Smooth muscle cell of the brain vasculature (primary cell): ENCODE measurements around the gene C9orf85.
"Not testable (repeated sequence)": the region's sequence is repeated elsewhere in the genome, so short reads cannot be mapped to it uniquely, and the experiment has no call there.

ENCODE experiments used
- DNase-seq: peaks from one replicate; pipeline ENCODE4 v3.0.0-alpha.2; 2012; ENCODE audit warnings: low read depth, low spot score

The C9orf85 gene

DNA sequence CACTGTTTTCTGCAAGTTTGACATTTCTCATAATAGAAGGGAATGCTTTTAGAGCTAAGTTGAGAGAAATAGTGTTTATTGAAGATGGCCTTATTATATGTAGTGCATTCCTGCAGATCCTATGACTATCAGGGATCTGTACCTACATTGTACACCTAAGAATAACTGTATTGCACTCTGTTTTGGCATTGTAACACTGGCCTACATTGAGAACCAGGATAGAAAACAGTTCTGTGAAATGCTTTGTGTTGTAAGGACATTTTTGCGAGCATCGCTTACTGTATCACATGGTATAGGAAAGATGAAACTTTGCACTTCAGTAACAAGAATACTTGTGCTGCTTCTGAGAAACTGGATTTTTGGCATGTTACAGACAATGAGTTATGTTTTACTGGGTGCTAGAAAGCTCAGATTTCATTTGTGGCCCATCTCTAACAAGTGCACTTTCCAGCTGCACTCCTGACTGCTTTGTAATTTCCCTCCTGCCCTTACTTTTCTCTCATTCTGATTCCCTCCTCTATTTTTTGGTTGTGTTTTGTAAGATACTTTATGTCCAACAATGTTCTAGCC lies 30.6 kb downstream of the C9orf85 start:
- no peak for DNase-seq

DNA sequence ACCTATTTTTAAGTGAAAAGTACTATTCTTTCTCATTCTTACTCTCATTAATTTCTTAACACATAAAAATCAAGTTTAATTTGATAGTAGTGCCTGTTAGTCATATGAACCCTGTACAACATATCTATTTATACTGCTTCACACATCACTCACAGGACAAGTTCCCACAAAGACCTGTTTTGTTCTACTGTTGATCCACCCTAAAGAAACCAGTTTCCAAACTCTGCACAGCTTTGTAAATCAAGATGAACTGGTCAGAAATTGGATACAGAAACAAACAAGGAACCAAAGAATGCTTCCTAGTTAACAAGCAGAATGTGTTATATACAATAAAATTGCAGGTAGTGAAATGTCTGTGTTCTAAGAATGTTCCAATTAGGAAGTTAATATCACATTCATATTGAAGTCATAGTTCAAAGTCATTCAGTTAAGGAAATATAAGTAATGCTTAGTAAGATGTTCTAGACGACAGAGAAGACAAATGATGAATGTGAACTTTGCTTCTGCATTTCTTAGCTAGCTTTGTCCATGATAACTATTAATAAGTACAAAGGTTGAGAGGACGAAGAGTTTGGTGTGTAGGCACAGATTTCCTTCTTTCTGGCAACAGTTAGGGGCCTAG lies 33.4 kb downstream of the C9orf85 start:
- no peak for DNase-seq

DNA sequence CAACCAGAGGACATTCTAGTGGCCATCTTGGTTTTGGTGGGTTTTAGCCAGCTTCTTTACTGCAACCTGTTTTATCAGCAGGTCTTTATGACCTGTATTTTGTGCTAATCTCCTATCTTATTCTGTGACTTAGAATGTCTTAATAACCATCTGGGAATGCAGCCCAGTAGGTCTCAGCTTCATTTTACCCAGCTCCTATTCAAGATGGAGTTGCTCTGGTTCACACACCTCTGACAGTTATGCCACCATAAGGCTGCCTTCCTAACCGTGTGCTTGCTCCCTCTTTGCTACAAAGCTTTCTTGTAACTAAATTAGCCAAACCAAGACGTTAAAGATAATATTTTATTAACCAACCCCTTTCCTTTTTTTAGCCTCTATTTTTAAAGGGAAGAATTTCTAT lies 43.2 kb downstream of the C9orf85 start:
- DNase-seq: not testable (repeated sequence)

DNA sequence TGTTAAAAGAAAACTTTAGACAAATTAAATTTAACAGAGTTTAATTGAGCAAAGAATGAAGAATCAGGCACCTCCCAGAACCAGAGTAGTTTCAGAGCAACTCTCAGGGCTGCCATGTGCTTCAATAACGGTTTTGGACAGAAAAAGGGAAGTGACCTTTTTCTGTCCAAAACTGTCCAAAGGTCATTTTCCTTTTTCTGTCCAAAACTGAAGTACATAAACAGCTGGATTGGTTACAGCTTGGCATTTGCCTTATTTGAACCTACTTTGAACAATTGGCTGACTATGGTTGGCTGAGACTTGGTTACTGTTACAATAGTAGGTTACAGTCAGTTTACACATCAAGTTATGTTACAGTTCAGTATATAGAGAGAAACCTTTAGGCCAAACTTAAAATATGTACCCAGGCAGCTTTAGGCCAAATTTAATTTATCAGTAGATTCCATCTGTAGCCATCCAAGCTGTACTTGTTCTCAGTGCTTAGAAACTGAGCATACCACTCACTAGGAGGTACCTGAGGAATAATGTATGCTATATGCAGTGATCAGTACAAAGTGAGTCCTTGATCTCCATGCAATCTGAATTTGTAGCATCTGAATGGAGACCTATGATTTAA lies 44.0 kb downstream of the C9orf85 start:
- no peak for DNase-seq

DNA sequence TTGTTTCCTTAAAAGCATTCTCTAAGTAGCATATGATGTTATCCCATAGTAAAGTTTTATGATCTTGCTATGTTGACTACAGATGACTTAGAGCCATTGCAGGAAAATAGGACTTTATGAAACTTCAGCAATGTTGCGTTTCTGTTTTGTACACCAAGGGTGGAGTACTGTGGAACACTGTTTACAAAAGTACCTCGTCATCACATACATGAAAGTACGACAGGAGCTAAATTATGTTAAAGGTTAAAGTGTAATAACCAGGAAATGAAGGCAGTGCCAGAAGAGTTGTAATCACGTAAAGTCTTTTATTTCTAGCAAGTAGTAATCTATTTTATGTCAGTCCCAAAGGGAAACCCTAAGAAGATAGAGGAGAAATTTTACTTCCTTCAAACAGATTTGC lies 50.9 kb downstream of the C9orf85 start:
- no peak for DNase-seq

DNA sequence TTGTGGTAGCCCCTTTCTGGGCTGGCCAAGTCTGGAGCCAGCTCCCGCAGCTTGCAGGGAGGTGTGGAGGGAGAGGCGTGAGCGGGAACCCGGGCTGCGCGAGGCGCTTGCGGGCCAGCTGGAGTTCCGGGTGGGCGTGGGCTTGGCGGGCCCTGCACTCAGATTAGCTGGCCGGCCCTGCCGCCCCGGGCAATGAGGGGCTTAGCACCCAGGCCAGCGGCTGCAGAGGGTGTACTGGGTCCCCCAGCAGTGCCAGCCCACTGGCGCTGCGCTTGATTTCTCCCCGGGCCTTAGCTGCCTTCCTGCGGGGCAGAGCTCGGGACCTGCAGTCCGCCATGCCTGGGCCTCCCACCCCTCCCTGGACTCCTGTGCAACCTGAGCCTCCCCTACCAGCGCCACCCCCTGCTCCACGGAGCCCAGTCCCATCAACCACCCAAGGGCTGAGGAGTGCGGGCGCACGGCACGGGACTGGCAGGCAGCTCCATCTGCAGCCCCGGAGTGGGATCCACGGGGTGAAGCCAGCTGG lies 52.1 kb downstream of the C9orf85 start:
- not testable (repeated sequence) for DNase-seq

DNA sequence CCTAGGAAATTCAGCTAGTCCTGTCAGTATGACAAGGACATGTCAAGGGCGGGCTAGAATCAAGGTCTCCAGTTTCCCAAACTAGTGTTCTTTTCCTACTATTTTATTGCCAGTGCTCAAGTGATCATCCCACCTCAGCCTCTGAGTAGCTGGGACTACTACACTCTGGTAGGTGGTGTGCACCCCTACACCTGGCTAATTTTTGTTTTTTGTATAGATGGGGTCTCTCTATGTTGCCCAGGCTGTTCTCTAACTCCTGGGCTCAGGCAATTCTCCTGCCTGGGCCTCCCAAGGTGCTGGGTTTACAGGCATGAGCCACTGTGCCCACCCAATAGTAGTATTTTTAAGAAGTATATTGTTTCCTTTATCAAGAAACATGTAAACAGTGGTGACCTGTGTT lies 54.0 kb downstream of the C9orf85 start:
- no peak for DNase-seq

DNA sequence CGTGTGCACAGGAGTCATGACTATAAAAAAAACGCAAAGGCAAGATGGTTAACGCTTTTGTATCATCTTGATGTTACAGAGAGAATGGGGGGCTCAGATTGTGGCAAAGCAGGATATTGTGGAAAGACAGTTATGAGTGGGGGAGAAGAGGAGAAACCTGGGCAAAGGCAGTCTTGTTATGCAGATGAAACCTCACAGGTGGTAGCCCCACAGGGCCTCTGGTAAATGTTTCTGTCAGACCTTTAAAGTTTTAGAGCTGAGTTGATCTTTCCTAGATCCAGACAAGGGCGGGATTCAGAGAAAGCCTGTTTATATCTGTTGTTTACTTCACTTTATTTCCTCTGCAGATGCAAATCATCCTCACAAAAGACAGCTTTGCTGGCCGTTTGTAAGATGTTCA lies 55.2 kb downstream of the C9orf85 start:
- no peak for DNase-seq

DNA sequence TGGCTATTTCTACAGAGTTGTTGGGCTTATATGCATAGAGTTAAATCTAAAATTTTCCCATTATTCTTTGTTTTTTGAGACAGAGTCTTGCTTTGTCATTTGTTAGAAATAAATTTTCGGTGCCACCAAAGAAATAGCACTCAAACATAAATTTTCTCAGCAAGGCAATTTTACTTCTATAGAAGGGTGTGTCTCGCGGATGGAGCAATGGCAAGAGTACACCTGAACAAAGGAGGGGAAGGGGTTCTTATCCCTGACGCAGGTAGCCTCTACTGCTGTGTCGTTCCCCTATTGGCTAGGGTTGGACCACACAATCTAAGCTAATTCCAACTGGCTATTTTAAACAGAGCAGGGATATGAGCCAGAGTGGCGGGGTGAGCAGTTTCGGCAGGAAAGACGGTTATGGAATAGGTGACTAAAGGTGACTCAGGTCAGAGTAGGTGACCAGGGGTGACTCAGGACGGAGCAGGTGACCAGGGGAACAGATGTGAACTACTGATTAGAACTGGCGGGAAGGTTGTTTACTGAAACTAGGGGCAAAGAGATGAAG lies 57.2 kb downstream of the C9orf85 start:
- DNase-seq: no peak

DNA sequence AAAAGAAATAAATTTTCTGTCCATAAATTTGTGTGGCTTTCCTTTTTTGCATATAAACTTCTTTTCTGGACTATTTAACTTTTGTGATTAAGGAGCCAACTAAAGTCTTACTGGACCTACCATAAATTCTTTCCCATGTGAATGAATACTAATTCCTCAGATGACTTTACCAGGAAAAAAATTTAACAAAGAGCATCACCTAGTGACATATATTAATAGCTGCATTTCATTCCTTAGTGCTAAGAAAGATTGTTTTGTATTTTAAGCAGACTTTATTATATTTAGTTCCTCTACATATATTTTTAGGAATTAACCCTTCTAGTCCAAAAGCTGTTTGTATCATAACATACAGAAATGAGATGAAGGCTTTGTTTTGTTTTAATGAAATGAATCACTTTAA lies 64.4 kb downstream of the C9orf85 start:
- DNase-seq: no peak

DNA sequence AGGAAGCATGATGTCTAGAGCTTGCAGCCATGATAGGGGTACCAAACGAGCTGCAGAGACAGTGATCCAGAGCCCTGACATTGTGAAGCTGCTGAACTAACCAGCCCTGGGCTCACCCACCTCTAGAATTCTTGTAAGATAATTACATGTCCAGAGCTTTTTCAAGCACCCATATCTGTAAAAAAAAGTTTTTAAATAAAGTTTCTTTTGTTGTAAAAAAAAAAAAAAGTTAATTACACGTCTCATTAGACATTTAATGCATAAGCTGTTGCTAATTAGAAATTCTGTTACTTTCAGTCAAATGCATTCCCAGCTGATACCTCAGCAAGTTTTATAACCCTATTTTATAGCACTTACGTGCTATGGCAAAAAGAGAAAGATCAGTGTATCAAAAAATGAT lies 65.6 kb downstream of the C9orf85 start:
- DNase-seq: no peak

DNA sequence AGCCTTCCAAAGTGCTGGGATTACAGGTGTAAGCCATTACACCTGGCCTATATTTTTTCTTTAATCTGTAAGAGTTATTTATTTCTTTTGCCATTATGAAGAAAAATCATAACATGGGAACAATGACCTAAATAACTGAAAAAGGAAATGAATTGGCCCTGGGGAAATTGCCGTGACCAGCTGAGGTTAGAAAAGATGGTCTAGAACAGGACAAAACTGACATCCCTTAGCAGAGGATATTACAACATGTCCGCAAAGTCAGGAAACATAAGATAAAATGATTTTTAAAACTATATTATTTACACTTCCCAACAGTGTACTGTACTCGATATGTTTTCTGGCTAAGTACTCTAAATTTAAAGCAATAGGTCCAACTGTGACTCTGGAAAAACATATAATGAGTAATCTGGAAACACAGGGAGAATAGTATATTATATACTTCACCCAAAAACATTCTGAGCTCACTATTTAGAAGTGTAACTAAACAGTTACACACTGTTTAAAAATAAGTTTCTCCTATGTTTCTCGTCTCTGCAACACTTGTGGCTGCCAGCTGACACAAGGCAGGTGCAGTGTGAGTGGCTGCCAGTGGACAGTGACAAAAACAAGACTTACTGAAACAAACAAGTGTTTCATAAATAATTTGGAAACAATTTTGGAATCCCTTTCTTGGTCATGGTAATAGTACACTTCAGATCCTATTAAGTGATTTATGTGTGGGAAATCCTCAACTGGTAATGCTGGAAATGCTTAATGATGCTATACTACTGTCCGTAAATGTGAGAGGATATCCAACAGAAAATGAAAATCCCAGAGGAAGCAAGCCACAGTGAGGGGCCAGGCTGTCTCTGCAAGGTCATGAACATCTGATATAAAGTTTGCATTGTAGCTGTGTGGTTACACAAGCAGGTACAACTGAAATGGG lies 69.1 kb downstream of the C9orf85 start:
- DNase-seq: no peak

DNA sequence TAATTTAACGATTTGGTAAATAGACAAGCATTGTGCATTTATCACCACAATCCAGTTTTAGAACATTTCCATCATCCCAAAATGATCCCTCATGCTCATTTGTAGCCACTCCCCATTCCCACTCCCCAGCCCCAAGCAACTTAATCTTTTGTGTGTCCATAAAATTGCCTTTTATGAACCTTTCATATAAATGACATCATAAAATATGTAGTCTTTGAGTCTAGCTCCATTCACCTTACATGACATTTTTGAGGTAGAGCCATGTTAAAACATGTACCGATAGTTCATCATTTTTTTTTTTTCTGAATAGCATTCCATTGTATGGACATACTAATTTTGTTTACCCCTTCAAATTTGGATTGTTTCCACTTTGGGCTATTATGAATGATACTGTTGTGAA lies 70.5 kb downstream of the C9orf85 start:
- no peak for DNase-seq

DNA sequence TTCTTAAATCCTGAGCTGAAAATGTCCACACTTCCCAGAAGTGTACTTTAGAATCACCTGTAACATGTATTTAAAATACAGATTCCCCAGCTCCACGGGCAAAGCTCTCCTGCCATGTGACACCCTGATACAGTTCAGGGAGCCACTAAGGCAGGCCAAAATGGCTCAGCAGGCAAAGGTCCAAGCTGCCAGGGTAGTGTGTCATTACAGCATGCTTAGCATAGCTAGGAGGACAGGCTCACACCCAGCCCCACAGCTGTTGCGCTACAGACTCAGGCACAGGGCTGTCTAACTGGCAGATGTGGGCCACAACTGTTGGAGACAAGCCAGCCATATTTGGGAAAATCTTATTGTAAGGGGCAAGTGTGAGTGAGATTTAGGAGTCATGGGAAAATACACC lies 73.0 kb downstream of the C9orf85 start:
- no peak for DNase-seq

DNA sequence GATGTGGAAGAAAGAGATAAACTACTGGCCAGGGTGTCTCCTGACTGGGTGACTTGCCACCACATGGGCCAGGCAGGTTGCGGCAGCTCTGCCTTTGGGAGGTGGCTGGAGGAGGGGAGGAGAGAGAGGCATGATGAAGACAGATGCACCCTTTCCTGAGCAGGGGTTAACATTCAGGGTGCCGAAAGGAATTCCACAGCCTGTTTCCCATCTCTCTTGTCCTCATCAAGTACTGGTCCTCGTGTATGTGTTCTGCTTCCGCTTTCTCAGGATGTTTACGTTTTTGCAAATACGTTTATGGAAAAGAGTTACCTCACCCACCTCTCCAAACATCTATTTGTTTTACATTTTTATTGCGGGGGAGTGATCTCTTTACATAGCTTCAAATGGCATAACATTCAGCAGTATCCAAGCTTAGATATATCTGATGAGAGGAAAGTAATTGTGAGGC lies 73.4 kb downstream of the C9orf85 start:
- no peak for DNase-seq

DNA sequence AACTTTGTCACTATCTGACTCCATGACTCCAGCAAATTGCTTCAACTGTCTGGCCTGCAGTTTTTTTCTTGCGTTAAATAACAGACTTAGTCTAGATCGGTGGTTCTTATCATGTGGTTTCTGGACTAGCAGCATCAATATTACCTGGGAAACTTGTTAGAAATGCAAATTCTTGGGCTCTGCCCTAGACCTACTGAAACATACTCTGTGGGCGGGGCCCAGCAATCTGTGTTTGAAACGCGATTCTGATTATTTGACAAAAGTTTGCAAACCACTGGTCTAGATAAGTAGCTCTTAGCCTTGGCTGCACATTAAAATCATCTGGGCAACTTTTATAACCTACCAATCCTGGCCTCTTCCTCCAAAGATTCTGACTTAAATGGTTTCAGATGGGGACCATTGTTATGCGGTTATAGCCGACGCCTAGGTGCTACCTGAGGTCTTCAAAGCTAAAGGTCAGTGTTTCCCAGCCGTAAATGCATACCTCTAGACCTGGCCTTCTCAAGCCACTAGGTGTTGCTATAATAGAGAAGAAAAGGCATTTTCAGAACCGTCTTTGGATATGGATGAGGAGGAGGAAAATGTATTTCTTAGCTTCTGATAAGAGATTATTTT lies 74.0 kb downstream of the C9orf85 start:
- no peak for DNase-seq

DNA sequence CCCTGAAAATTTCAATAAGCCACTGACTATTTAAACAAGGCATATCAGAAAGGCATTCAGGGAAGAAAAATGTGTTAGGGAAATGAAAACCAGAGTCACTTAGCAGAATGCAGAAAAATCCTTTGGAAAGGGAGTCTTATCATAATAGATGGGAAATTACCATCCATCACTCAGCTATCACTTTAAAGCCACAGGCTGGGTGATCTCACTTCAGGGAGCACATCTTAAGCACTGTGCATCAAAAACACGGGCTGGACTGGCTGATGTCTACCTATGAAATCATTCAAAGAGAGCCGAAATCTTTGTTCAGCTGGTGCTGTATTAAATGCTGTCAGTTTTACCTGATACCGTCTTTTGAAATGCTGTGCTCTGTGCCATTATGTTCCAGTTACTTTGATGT lies 75.5 kb downstream of the C9orf85 start:
- no peak for DNase-seq

DNA sequence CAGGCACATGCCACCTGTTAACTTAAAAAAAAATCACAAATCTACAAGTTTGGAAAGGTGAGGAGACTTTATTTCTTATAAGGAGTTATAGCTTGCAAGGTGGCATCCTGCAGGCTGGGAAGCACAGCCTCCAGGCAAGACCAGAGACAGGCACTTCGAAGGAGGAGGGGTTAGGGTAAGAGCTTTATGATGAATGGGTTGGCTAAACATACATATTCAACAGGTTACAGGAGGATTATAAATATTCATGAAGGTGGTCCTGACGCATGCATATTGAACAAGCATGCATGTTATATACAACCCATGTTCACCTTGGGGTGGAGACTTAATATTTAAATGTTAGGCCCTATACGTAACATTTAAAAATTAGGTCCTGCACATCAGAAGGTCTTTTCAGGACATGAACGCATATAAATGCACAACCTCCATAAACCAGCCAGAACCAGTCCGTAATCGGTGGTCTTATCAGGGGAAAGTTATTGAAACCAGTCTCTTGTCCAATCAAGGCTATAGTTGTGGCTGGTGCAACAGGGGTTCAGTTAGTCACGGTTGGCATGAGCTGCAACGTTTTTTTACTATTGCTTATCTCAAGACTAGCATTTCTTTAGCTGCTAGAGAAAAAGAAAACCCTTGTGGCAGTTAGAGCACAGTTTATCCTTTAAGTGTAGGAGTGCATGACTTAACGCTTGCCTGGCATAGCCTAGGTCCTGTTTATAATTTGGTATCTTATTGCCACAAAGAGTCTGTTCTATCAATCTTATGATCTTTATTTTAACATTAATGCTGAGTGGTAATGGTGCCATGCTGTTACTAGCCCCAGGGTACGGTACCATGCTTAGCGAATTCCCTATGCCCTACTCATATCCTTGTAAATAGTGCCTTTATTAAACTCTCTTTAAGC lies 76.3 kb downstream of the C9orf85 start:
- DNase-seq: no peak

DNA sequence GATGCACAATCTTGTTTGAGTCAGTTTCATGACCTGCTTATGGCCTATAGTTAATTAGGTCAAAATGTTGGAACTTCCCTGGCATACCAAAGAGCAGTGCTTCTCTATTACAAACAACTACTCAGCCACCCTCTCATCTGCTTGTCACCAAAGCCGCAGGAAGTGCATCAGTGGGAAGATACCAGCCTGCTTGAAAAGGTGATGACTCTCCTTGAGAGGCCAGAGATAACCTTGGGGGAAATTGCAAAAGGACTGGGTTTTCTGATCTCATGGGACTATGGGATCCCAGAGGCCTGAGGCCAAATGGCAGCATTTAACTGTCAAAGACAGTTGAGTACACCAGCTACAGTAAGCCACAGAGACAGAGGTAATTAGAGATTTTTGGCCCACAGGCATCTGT lies 79.0 kb downstream of the C9orf85 start:
- no peak for DNase-seq

DNA sequence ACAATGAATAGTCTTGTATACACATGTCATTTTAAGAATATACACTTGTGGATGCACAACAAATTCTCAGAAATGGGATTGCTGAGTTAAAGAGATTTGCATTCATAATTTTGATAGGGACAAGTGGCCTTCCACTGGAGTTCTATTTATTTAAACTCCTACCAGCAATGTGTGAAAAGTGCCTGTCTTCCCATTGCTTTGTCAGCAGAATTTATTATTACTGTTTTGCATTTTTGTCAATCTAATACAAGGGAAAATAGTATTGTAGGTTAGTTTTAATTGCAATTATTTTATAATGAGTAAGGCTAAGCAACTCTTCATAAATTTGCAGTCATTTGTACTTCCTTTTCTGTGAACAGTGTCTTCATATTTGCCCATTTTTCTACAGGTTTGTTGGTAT lies 94.0 kb downstream of the C9orf85 start:
- DNase-seq: no peak
